Lower leg skin (tissue), 4 donors: ENCODE measurements around the gene GSK3B. TPM values are rescaled to one million over a fixed set of nuclear protein-coding genes. Genes with fewer than 3 reads are reported as not detected.

Experiments used
- DNase-seq, 2 donors: peaks; one replicate each; pipeline ENCODE4 v3.0.0-alpha.2; 2019; ENCODE audit warnings: low spot score in 2 of 2
- H3K4me3 ChIP-seq: fragments of 200-600 bp; sonication (generic); 2 replicates; pipeline ENCODE4 v1.5.1; 2017; ENCODE audit warnings: mild to moderate bottlenecking, low read depth; ENCODE audit not compliant: poor library complexity, severe bottlenecking
- CTCF ChIP-seq, 3 donors: fragments of 450-650 bp; IDR thresholded peaks; one replicate each; pipeline ENCODE4 v1.5.1; 2016; ENCODE audit warnings: antibody characterized with exemption in 3 of 3, mild to moderate bottlenecking in 3 of 3, moderate library complexity in 2 of 3
- POLR2A ChIP-seq, 2 donors: fragments of 450-650 bp; IDR thresholded peaks; one replicate each; pipeline ENCODE4 v1.6.1; 2016 to 2017; ENCODE audit warnings: antibody characterized with exemption in 2 of 2, mild to moderate bottlenecking in 1 of 2, moderate library complexity in 1 of 2
- WGBS, 2 donors: methylation state at CpG; one replicate each; pipeline ENCODE4 v1.1.5; 2018; 5-methylcytosine and 5-hydroxymethylcytosine counted together
- intact Hi-C: fragments of 100-400 bp; cut with DNase I; formaldehyde crosslinking; loops from one replicate; pipeline ENCODE4 v1.15.0; 2023; ENCODE audit warnings: low total_unique reads
- total RNA-seq, 4 donors: library from RNA; depleted of rRNA; stranded (reverse); fragments of >200 nt; gene quantifications; one replicate each; pipeline ENCODE4 v1.1.0, GENCODE V29; 2016

Gene GSK3B
- total RNA-seq, 4 donors from 2014 or later: 37.3 to 48.7 (median 46.0) TPM

DNA sequence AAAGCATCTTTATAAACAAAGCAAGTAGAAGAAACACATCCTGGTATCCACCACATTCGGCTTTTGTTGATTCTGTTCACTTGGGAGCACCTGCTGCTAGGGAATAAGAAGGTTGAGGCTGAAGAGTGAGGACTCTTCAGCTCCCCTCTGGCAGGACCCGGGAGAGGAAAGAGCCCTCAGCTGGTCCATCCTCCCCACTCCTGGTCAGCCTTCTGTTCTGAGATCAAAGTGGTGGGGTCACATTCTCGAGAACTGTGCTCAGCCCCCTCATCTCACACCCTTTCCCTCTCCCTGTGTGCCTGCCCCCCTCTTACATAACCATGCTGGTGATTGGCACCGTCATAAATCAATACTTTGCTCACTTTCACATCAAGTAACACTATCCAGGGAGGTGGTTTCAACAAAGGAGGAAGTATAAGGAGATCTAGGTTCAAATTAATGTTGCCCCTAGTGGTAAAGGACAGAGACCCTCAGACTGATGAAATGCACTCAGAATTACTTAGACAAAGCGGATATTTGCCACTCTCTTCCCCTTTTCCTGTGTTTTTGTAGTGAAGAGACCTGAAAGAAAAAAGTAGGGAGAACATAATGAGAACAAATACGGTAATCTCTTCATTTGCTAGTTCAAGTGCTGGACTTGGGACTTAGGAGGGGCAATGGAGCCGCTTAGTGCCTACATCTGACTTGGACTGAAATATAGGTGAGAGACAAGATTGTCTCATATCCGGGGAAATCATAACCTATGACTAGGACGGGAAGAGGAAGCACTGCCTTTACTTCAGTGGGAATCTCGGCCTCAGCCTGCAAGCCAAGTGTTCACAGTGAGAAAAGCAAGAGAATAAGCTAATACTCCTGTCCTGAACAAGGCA, 312.7 kb downstream of the GSK3B start, which contains the start of gene NR1I2:
NR1I2 (plus strand) TSS at position 772 of the 869 bp plus-strand sequence.
- 79 to 81% methylated on average over 10 of the region's 10 CpGs for WGBS, 2 donors
- TF ChIP-seq CTCF (IDR thresholded peaks at IDR 0.05) (no peak), POLR2A (IDR thresholded peaks at IDR 0.05) (no peak)
- intact Hi-C loops: no loop called here
- DNase-seq: no peak
- H3K4me3 ChIP-seq: no peak within 1 kb of the TSS

DNA sequence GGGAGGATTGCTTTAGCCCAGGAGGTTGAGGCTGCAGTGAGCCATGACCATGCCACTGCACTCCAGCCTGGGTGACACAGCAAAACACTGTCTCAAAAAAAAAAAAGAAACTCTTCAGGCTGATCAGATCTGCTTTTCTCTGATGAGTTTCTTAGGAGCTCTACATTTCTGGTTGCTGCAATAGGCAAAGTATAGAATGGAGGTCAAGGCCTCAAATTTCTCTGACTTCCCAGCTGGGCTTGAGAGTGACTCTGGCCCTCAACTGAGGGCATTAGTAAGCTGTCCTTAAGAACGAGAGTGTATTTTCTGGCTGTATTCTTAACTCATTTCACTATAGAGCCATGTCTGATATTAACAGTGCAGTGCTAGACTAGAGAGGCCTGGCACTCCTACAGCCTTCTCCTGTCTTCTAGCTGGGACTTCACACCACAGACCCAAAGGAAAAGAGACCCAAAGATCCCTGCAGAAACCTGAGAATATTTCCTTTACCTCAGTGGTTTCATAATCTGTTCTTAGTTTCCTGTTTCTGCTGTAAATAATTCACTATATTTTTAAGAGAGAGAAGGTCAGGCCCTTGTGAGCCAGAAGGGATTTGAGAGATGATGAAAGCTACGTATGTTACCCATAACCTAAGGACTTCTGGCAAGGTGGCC, 314.4 kb downstream of the GSK3B start:
- 63 to 64% methylated on average over 2 of the region's 2 CpGs for WGBS, 2 donors

GRCh38 chr3:119778811-119779210, 315.4 kb downstream of the GSK3B start:
- no peak for TF ChIP-seq POLR2A (IDR thresholded peaks at IDR 0.05)
- TF ChIP-seq CTCF (IDR thresholded peaks at IDR 0.05): no peak
- H3K4me3 ChIP-seq: no peak overlapping the region
- no peak for DNase-seq
- WGBS, 2 donors: 75 to 81% methylated on average over 2 of the region's 2 CpGs
- intact Hi-C loops: no loop called here

More for the DNA sequence above, 314.4 kb downstream of the GSK3B start:
- TF ChIP-seq CTCF (IDR thresholded peaks at IDR 0.05): no peak
- no peak for TF ChIP-seq POLR2A (IDR thresholded peaks at IDR 0.05)
- DNase-seq: no peak
- H3K4me3 ChIP-seq: no peak overlapping the region
- intact Hi-C loops: no loop called here

DNA sequence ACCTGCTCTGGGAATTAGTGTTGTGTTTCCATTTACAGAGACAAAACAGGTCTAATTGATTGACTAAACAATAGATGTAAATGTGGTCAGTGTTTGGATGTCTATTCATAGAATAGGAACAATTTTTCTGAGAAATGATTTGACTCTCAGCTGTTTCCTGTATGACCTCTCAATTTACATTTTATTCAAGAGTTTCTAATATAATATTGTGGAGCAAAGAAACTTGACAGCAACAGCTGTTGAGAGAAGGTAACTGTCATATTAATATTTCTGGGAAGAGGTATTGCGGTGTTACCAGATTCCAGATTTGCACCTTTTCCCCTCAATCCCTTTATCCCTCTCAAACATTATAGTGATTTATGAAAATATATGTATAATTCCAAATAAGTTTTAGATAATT, 316.1 kb downstream of the GSK3B start:
- no peak for DNase-seq
- intact Hi-C loops: no loop called here
- 96 to 98% methylated on average over 1 of the region's 1 CpG for WGBS, 2 donors
- H3K4me3 ChIP-seq: no peak overlapping the region
- TF ChIP-seq POLR2A (IDR thresholded peaks at IDR 0.05) (no peak), CTCF (IDR thresholded peaks at IDR 0.05) (no peak)

DNA sequence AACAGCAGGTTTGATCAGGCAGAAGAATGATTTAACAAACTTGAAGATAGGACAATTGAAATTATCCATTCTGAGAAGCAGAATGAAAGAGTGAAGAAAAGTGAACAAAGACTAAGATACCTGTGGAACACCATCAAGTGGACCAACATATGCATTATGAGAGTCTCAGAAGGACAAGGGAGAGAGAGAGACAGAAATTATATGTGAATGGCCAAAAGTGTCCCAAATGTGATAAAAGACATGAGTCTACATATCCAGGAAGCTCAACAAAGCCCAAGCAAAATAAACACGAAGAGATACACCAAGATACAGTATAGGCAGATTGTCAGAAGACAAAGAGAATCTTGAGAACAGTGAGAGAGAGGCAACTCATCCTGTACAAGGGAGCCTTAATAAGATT, 317.9 kb downstream of the GSK3B start:
- TF ChIP-seq POLR2A (IDR thresholded peaks at IDR 0.05) (no peak), CTCF (IDR thresholded peaks at IDR 0.05) (no peak)
- intact Hi-C loops: no loop called here

More for the DNA sequence above, 317.9 kb downstream of the GSK3B start:
- no peak overlapping the region for H3K4me3 ChIP-seq
- 29 to 74% methylated on average over 1 of the region's 1 CpG for WGBS, 2 donors
- DNase-seq: no peak
